ENCODE data around the gene KICS2. TPM values are rescaled to one million over a fixed set of nuclear protein-coding genes. Genes with fewer than 3 reads are reported as not detected.

The KICS2 gene
- polyA plus RNA-seq, 3 donors = 2.7 to 5.5 (median 3.5) TPM

GRCh38 chr12:64194333-64195149 is 27.6 kb downstream of the KICS2 start:
- Histone ChIP-seq H3K4me1 (ENCODE audit: control insufficient read depth in 1 of 2, insufficient read depth in 2 of 2, low read length in 2 of 2) (no peaks in the 10 kb centered on the region), H3K4me3 (replicated peaks in 1 of 3; ENCODE audit: low read depth in 2 of 3, low read length in 3 of 3) (no peak overlapping the region), H4K20me1 (ENCODE audit: insufficient read depth, low read length) (no peaks in the 10 kb centered on the region), H3K79me2 (ENCODE audit: insufficient read depth, low read length) (no peaks in the 10 kb centered on the region), H3K36me3 (replicated peaks in 1 of 2; ENCODE audit: control insufficient read depth in 1 of 2, insufficient read depth in 2 of 2, low read length in 2 of 2) (peaks cover 3 to 13% of the 10 kb centered on the region in 2 donors), H3K9me3 (replicated peaks in 1 of 2; ENCODE audit: control insufficient read depth in 1 of 2, insufficient read depth in 1 of 2, low read length in 2 of 2) (no peaks in the 10 kb centered on the region), H3K4me2 (replicated peaks; ENCODE audit: extremely low read depth, low read length, poor library complexity, severe bottlenecking) (no peak overlapping the region), H3K27ac (ENCODE audit: low read depth in 1 of 2, low read length in 2 of 2) (no peak overlapping the region), H3K9ac (ENCODE audit: insufficient read depth, low read length, poor library complexity, severe bottlenecking) (no peak overlapping the region), H3K27me3 (ENCODE audit: control insufficient read depth in 2 of 2, insufficient read depth in 2 of 2, low read length in 2 of 2) (no peaks in the 10 kb centered on the region), H2AFZ (ENCODE audit: insufficient read depth, low read depth, low read length, poor library complexity, severe bottlenecking) (no peak overlapping the region)
- Mint-ChIP-seq H3K27me3 (ENCODE audit: low read depth in 3 of 3) (peaks cover 0 to 3% (median 0%) of the 10 kb centered on the region in 3 donors), H3K36me3 (peaks cover 16 to 22% of the 10 kb centered on the region in 2 donors), H3K4me1 (peaks cover 2% of the 10 kb centered on the region), H3K9me3 (no peaks in the 10 kb centered on the region), H3K4me3 (no peak overlapping the region), H3K27ac (peak overlapping the region in 3 of 7 donors; percentile 31 to 44 (median 32))
- intact Hi-C loops (cut with micrococcal nuclease) = no loop called here
- no peak for TF ChIP-seq CTCF (IDR thresholded peaks at IDR 0.05)
- DNase-seq = no peak
- WGBS (ENCODE audit: insufficient coverage) = 87% methylated on average over 6 of the region's 7 CpGs

GRCh38 chr12:64193931-64194330 is 28.2 kb downstream of the KICS2 start:
- Histone ChIP-seq H3K79me2 (ENCODE audit: insufficient read depth, low read length) (no peaks in the 10 kb centered on the region), H3K27me3 (ENCODE audit: control insufficient read depth in 2 of 2, insufficient read depth in 2 of 2, low read length in 2 of 2) (no peaks in the 10 kb centered on the region), H3K4me2 (replicated peaks; ENCODE audit: extremely low read depth, low read length, poor library complexity, severe bottlenecking) (no peak overlapping the region), H3K27ac (ENCODE audit: low read depth in 1 of 2, low read length in 2 of 2) (no peak overlapping the region), H4K20me1 (ENCODE audit: insufficient read depth, low read length) (no peaks in the 10 kb centered on the region), H3K4me1 (ENCODE audit: control insufficient read depth in 1 of 2, insufficient read depth in 2 of 2, low read length in 2 of 2) (no peaks in the 10 kb centered on the region), H3K9ac (ENCODE audit: insufficient read depth, low read length, poor library complexity, severe bottlenecking) (no peak overlapping the region), H3K4me3 (replicated peaks in 1 of 3; ENCODE audit: low read depth in 2 of 3, low read length in 3 of 3) (no peak overlapping the region), H3K36me3 (replicated peaks in 1 of 2; ENCODE audit: control insufficient read depth in 1 of 2, insufficient read depth in 2 of 2, low read length in 2 of 2) (peaks cover 3 to 13% of the 10 kb centered on the region in 2 donors), H3K9me3 (replicated peaks in 1 of 2; ENCODE audit: control insufficient read depth in 1 of 2, insufficient read depth in 1 of 2, low read length in 2 of 2) (no peaks in the 10 kb centered on the region), H2AFZ (ENCODE audit: insufficient read depth, low read depth, low read length, poor library complexity, severe bottlenecking) (no peak overlapping the region)
- H3K4me3 Mint-ChIP-seq = no peak overlapping the region
- peak overlapping the region in 2 of 7 donors; percentile 1 to 49 for H3K27ac Mint-ChIP-seq
- no peak for TF ChIP-seq CTCF (IDR thresholded peaks at IDR 0.05)
- WGBS (ENCODE audit: insufficient coverage) = 98% methylated on average over 6 of the region's 6 CpGs
- H3K9me3 Mint-ChIP-seq = no peaks in the 10 kb centered on the region
- H3K36me3 Mint-ChIP-seq = peaks cover 16 to 22% of the 10 kb centered on the region in 2 donors
- peaks cover 0 to 3% (median 0%) of the 10 kb centered on the region in 3 donors for H3K27me3 Mint-ChIP-seq (ENCODE audit: low read depth in 3 of 3)
- intact Hi-C loops (cut with micrococcal nuclease) = no loop called here
- DNase-seq = no peak
- H3K4me1 Mint-ChIP-seq = peaks cover 2% of the 10 kb centered on the region
